ENCODE measurements around the gene PDHA2. TPM values are rescaled to one million over a fixed set of nuclear protein-coding genes. Genes with fewer than 3 reads are reported as not detected.

The PDHA2 gene
- total and polyA plus RNA-seq, 2 donors (not counting 1 experiment from before 2014, with no cell fraction given) = not detected

DNA sequence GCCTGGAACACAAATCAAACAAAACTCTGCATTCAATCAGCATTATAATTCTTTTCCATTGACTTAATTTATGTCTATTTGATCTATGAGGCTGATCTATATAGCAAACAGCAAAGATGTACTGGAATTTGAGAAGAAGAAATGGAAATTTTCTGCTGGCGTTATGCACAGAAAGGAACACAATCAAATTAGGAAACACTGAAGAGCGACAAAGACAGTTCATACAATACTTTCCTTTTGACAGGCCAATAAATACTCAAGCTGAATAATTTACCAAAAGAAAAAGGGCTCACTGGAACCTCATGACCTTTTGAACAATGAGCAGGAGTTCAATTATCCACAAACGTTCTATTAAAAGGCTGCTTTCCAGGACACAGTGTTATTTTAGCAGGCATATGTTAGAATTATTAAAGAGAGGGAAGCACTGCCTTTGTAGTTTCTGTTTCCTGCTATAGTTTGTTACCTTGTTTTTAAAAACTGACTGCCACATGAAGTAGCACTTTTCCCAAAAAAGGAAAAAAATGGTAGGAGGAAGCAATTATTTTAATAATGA lies 8.1 kb downstream of the PDHA2 start:
- no peak for DNase-seq
- POLR2A ChIA-PET = no interaction called here
- no peak overlapping the region for H3K4me3 Mint-ChIP-seq

DNA sequence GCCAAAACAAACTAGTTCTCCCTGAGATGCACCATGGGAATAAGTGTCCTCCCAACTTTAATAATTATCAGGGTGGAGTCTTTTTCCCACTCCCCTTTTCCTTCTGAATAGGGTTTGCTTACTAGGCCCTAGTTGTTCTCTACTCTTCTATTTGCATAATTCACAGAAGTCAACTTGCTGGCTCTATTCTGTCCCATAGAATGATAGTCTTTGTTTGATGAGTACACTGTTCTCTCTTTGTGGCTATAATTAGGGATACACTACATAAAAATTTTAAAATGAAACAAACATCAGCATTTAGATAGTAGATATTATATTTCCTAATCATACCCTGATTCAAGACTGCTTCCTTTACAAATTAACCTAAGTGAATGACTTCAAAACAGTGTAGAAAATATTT lies 10.3 kb downstream of the PDHA2 start:
- H3K4me1 Mint-ChIP-seq = no peaks in the 10 kb centered on the region
- Histone ChIP-seq H3K9me3 (ENCODE audit: control extremely low read depth in 1 of 3, control insufficient read depth in 2 of 3, insufficient read depth in 1 of 3, low read length in 2 of 3) (no peaks in the 10 kb centered on the region), H4K20me1 (ENCODE audit: control insufficient read depth, insufficient read depth, low read length, poor library complexity, severe bottlenecking) (no peaks in the 10 kb centered on the region), H2AFZ (ENCODE audit: insufficient read depth, low read depth, low read length, poor library complexity, severe bottlenecking) (no peak overlapping the region), H3K4me3 (ENCODE audit: control extremely low read depth in 1 of 5, extremely low read depth in 1 of 5, insufficient read depth in 1 of 5, low read depth in 2 of 5, low read length in 4 of 5) (no peak overlapping the region), H3K27me3 (replicated peaks in 1 of 4; ENCODE audit: control extremely low read depth in 1 of 4, control insufficient read depth in 3 of 4, insufficient read depth in 4 of 4, low read length in 3 of 4) (no peaks in the 10 kb centered on the region), H3K27ac (ENCODE audit: low read length in 2 of 2) (no peak overlapping the region), H3K9ac (ENCODE audit: low read length) (no peak overlapping the region), H3K4me2 (replicated peaks; ENCODE audit: low read depth, low read length, poor library complexity, severe bottlenecking) (no peak overlapping the region), H3K79me2 (ENCODE audit: control insufficient read depth, insufficient read depth, low read length) (no peaks in the 10 kb centered on the region), H3K36me3 (replicated peaks in 1 of 2; ENCODE audit: control extremely low read depth in 1 of 2, control insufficient read depth in 1 of 2, extremely low read depth in 1 of 2, insufficient read depth in 2 of 2, low read length in 1 of 2) (no peaks in the 10 kb centered on the region), H3K4me1 (ENCODE audit: control insufficient read depth in 2 of 2, insufficient read depth in 2 of 2, low read length in 2 of 2) (no peaks in the 10 kb centered on the region)
- TF ChIP-seq EZH2 (IDR thresholded peaks at IDR 0.05; ENCODE audit: borderline replicate concordance, insufficient read depth, low read depth, low read length, poor library complexity, severe bottlenecking) = no peak
- TF ChIP-seq, protein P1, sequence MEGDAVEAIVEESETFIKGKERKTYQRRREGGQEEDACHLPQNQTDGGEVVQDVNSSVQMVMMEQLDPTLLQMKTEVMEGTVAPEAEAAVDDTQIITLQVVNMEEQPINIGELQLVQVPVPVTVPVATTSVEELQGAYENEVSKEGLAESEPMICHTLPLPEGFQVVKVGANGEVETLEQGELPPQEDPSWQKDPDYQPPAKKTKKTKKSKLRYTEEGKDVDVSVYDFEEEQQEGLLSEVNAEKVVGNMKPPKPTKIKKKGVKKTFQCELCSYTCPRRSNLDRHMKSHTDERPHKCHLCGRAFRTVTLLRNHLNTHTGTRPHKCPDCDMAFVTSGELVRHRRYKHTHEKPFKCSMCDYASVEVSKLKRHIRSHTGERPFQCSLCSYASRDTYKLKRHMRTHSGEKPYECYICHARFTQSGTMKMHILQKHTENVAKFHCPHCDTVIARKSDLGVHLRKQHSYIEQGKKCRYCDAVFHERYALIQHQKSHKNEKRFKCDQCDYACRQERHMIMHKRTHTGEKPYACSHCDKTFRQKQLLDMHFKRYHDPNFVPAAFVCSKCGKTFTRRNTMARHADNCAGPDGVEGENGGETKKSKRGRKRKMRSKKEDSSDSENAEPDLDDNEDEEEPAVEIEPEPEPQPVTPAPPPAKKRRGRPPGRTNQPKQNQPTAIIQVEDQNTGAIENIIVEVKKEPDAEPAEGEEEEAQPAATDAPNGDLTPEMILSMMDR (IDR thresholded peaks at IDR 0.05) = no peak
- ChIA-PET CTCF (no interaction called here), POLR2A (no interaction called here)
- no peak overlapping the region for H3K27ac Mint-ChIP-seq
- H3K27me3 Mint-ChIP-seq = no peaks in the 10 kb centered on the region
- peaks cover 2% of the 10 kb centered on the region for H3K9me3 Mint-ChIP-seq (ENCODE audit: insufficient read depth)
- ATAC-seq (ENCODE audit: low read depth) (no peak), DNase-seq (no peak)
- intact Hi-C loops (cut with micrococcal nuclease) = no loop called here
- no peak overlapping the region for H3K4me3 Mint-ChIP-seq

More for the DNA sequence above, 8.1 kb downstream of the PDHA2 start:
- CTCF ChIA-PET = no interaction called here
- H3K27ac ChIP-seq (ENCODE audit: low read length in 2 of 2) = no peak overlapping the region
- no peak overlapping the region for H3K9ac ChIP-seq (ENCODE audit: low read length)
- no peaks in the 10 kb centered on the region for H4K20me1 ChIP-seq (ENCODE audit: control insufficient read depth, insufficient read depth, low read length, poor library complexity, severe bottlenecking)
- H3K9me3 ChIP-seq (ENCODE audit: control extremely low read depth in 1 of 3, control insufficient read depth in 2 of 3, insufficient read depth in 1 of 3, low read length in 2 of 3) = no peaks in the 10 kb centered on the region
- no peaks in the 10 kb centered on the region for H3K79me2 ChIP-seq (ENCODE audit: control insufficient read depth, insufficient read depth, low read length)
- Mint-ChIP-seq H3K27me3 (no peaks in the 10 kb centered on the region), H3K4me1 (no peaks in the 10 kb centered on the region), H3K9me3 (ENCODE audit: insufficient read depth) (peaks cover 2% of the 10 kb centered on the region), H3K27ac (no peak overlapping the region)
- no peak overlapping the region for H2AFZ ChIP-seq (ENCODE audit: insufficient read depth, low read depth, low read length, poor library complexity, severe bottlenecking)
- H3K4me3 ChIP-seq (ENCODE audit: control extremely low read depth in 1 of 5, extremely low read depth in 1 of 5, insufficient read depth in 1 of 5, low read depth in 2 of 5, low read length in 4 of 5) = no peak overlapping the region
- H3K4me2 ChIP-seq (replicated peaks; ENCODE audit: low read depth, low read length, poor library complexity, severe bottlenecking) = no peak overlapping the region
- WGBS (ENCODE audit: insufficient coverage) = no CpG with 5 or more reads among the region's 3 CpGs
- intact Hi-C loops (cut with micrococcal nuclease) = no loop called here
- TF ChIP-seq EZH2 (IDR thresholded peaks at IDR 0.05; ENCODE audit: borderline replicate concordance, insufficient read depth, low read depth, low read length, poor library complexity, severe bottlenecking) = no peak
- TF ChIP-seq, protein P1 (IDR thresholded peaks at IDR 0.05) = no peak
- H3K4me1 ChIP-seq (ENCODE audit: control insufficient read depth in 2 of 2, insufficient read depth in 2 of 2, low read length in 2 of 2) = no peaks in the 10 kb centered on the region
- H3K27me3 ChIP-seq (replicated peaks in 1 of 4; ENCODE audit: control extremely low read depth in 1 of 4, control insufficient read depth in 3 of 4, insufficient read depth in 4 of 4, low read length in 3 of 4) = no peaks in the 10 kb centered on the region
- ATAC-seq (ENCODE audit: low read depth) = no peak
- H3K36me3 ChIP-seq (replicated peaks in 1 of 2; ENCODE audit: control extremely low read depth in 1 of 2, control insufficient read depth in 1 of 2, extremely low read depth in 1 of 2, insufficient read depth in 2 of 2, low read length in 1 of 2) = no peaks in the 10 kb centered on the region
